H1 (cell line): Measurements from ENCODE around the gene ARMH3. TPM values are rescaled to one million over a fixed set of nuclear protein-coding genes. Genes with fewer than 3 reads are reported as not detected.

Experiments
- CTCF ChIA-PET: fragments of 300-600 bp; sonication (Branson Sonifier 250); formaldehyde crosslinking; loops from one replicate; lab custom pipeline; 2021; ENCODE audit not compliant: partially characterized antibody; lab: Charles Lee
- POLR2A ChIA-PET: fragments of 300-600 bp; sonication (Branson Sonifier 250); formaldehyde crosslinking; loops from one replicate; lab custom pipeline; 2021; ENCODE audit warnings: inconsistent platforms; ENCODE audit not compliant: partially characterized antibody; lab: Charles Lee
- DNase-seq, 2 experiments: peaks; one replicate each; pipeline versions ENCODE4 v3.0.0 to v3.0.0-alpha.2; 2010 to 2022; ENCODE audit warnings: low spot score in 2 of 2, low read depth in 1 of 2, mixed read lengths in 1 of 2
- FAIRE-seq: peaks from 2 replicates; lab custom pipeline; 2011; peaks lifted over from hg19 to GRCh38; lab: Jason Lieb, UNC
- H2AFZ ChIP-seq: 2 replicates; pipeline ENCODE4 v1.8.1; 2012; ENCODE audit warnings: low read length, inconsistent platforms
- H2AK5ac ChIP-seq: 2 replicates; pipeline ENCODE4 v1.6.1; 2013; ENCODE audit warnings: low read depth, low read length
- H2BK120ac ChIP-seq: replicated peaks from 2 replicates; pipeline ENCODE3; 2013; ENCODE audit warnings: low read depth, low read length, inconsistent platforms
- H2BK12ac ChIP-seq: 2 replicates; pipeline ENCODE4 v1.6.1; 2013; ENCODE audit warnings: low read depth, low read length
- H2BK15ac ChIP-seq: 2 replicates; pipeline ENCODE4 v1.6.1; 2013; ENCODE audit warnings: low read length
- H2BK20ac ChIP-seq: 2 replicates; pipeline ENCODE4 v1.6.1; 2013; ENCODE audit warnings: low read length
- H2BK5ac ChIP-seq: 2 replicates; pipeline ENCODE4 v1.6.1; 2013; ENCODE audit warnings: low read depth, low read length
- H3K14ac ChIP-seq: 2 replicates; pipeline ENCODE4 v1.6.1; 2013; ENCODE audit warnings: inconsistent platforms; ENCODE audit not compliant: insufficient read length
- H3K18ac ChIP-seq: 2 replicates; pipeline ENCODE4 v1.6.1; 2013; ENCODE audit warnings: low read length; ENCODE audit errors: extremely low read depth
- H3K23ac ChIP-seq: 2 replicates; pipeline ENCODE4 v1.6.1; 2013; ENCODE audit warnings: inconsistent platforms; ENCODE audit not compliant: insufficient read length
- H3K23me2 ChIP-seq: 2 replicates; pipeline ENCODE4 v1.6.1; 2013; ENCODE audit warnings: low read depth, low read length
- H3K27ac ChIP-seq: 2 replicates; pipeline ENCODE4 v1.6.1; 2011; ENCODE audit warnings: low read depth, low read length, inconsistent platforms
- H3K27me3 ChIP-seq, 4 experiments: replicated peaks in 1 of 4; 1 replicate in 1 of 4; 2 replicates in 3 of 4; pipeline versions ENCODE4 v1.6.1 to v1.8.1; 2011 to 2013; ENCODE audit warnings: low read length in 3 of 4, mild to moderate bottlenecking in 3 of 4, inconsistent platforms in 2 of 4, mixed read lengths in 2 of 4, moderate library complexity in 1 of 4; ENCODE audit not compliant: control insufficient read depth in 3 of 4, insufficient read depth in 3 of 4; ENCODE audit errors: extremely low read depth in 1 of 4
- H3K36me3 ChIP-seq, 4 experiments: 2 replicates each; pipeline versions ENCODE4 v1.6.1 to v1.8.1; 2011 to 2013; ENCODE audit warnings: mild to moderate bottlenecking in 4 of 4, low read length in 3 of 4, moderate library complexity in 2 of 4, control low read depth in 1 of 4, inconsistent platforms in 1 of 4; ENCODE audit not compliant: insufficient read depth in 4 of 4, control insufficient read depth in 2 of 4
- H3K4ac ChIP-seq: replicated peaks from 2 replicates; pipeline ENCODE3; 2013; ENCODE audit warnings: low read length, low read depth, mixed read lengths, inconsistent platforms; ENCODE audit not compliant: insufficient read length
- H3K4me1 ChIP-seq, 4 experiments: replicated peaks in 1 of 4; 1 replicate in 1 of 4; 2 replicates in 3 of 4; pipeline versions ENCODE4 v1.6.1 to v1.8.1; 2011 to 2013; ENCODE audit warnings: low read length in 3 of 4, inconsistent platforms in 2 of 4, mixed read lengths in 1 of 4; ENCODE audit not compliant: insufficient read depth in 4 of 4, control insufficient read depth in 3 of 4
- H3K4me2 ChIP-seq, 2 experiments: 2 replicates each; pipeline versions ENCODE4 v1.6.1 to v1.8.1; 2011 to 2013; ENCODE audit warnings: low read depth in 2 of 2, low read length in 2 of 2, control low read depth in 1 of 2, inconsistent platforms in 1 of 2, mild to moderate bottlenecking in 1 of 2; ENCODE audit not compliant: insufficient read depth in 1 of 2
- H3K4me3 ChIP-seq, 4 experiments: fragments of 200-600, 300-600 bp in 1 of 4; sonication (generic), shearing (Covaris generic), sonication (Bioruptor Twin) in 1 of 4; 2 replicates each; pipeline versions ENCODE4 v1.5.1 to v1.8.1; 2011 to 2016; ENCODE audit warnings: low read length in 4 of 4, low read depth in 3 of 4, control low read depth in 2 of 4, inconsistent platforms in 2 of 4, mild to moderate bottlenecking in 2 of 4, mixed read lengths in 1 of 4, moderate library complexity in 1 of 4; ENCODE audit not compliant: insufficient read depth in 2 of 4; ENCODE audit errors: extremely low read depth in 1 of 4
- H3K56ac ChIP-seq: replicated peaks from 2 replicates; pipeline ENCODE3; 2013; ENCODE audit warnings: low read depth, mild to moderate bottlenecking, mixed read lengths, low read length, inconsistent platforms; ENCODE audit not compliant: insufficient read length
- H3K79me1 ChIP-seq: 2 replicates; pipeline ENCODE4 v1.6.1; 2013; ENCODE audit warnings: low read depth, low read length, control low read depth
- H3K79me2 ChIP-seq, 2 experiments: 2 replicates each; pipeline versions ENCODE4 v1.6.1 to v1.8.1; 2012 to 2013; ENCODE audit warnings: low read length in 2 of 2, mild to moderate bottlenecking in 2 of 2, inconsistent platforms in 1 of 2; ENCODE audit not compliant: insufficient read depth in 2 of 2, control insufficient read depth in 1 of 2
- H3K9ac ChIP-seq, 4 experiments: replicated peaks in 1 of 4; 1 replicate in 1 of 4; 2 replicates in 3 of 4; pipeline versions ENCODE4 v1.6.1 to v1.8.1; 2011 to 2013; ENCODE audit warnings: low read depth in 3 of 4, low read length in 3 of 4, control low read depth in 2 of 4, mild to moderate bottlenecking in 2 of 4, moderate library complexity in 2 of 4, inconsistent platforms in 1 of 4; ENCODE audit errors: extremely low read depth in 1 of 4
- H3K9me3 ChIP-seq, 2 experiments: 2 replicates each; pipeline versions ENCODE4 v1.6.1 to v1.8.1; 2012 to 2013; ENCODE audit warnings: mild to moderate bottlenecking in 2 of 2, moderate library complexity in 2 of 2, control low read depth in 1 of 2, inconsistent platforms in 1 of 2, low read depth in 1 of 2, low read length in 1 of 2, mixed read lengths in 1 of 2; ENCODE audit not compliant: insufficient read depth in 2 of 2
- H4K20me1 ChIP-seq, 2 experiments: replicated peaks in 1 of 2; 2 replicates each; pipeline versions ENCODE3 to v1.8.1; 2011 to 2013; ENCODE audit warnings: inconsistent platforms in 2 of 2, low read length in 2 of 2, mild to moderate bottlenecking in 1 of 2; ENCODE audit not compliant: insufficient read depth in 2 of 2, control insufficient read depth in 1 of 2
- H4K5ac ChIP-seq: 2 replicates; pipeline ENCODE4 v1.6.1; 2013; ENCODE audit warnings: low read length, low read depth, mixed read lengths, inconsistent platforms; ENCODE audit not compliant: insufficient read length
- H4K8ac ChIP-seq: 2 replicates; pipeline ENCODE4 v1.8.0; 2013; ENCODE audit warnings: mild to moderate bottlenecking, moderate library complexity, low read length, inconsistent platforms; ENCODE audit not compliant: insufficient read depth; ENCODE audit errors: extremely low read depth
- H4K91ac ChIP-seq: replicated peaks from 2 replicates; pipeline ENCODE3; 2013; ENCODE audit warnings: low read length, mixed read lengths, inconsistent platforms; ENCODE audit not compliant: insufficient read length
- CBX8 ChIP-seq: fragments of 300-800, 300-1000 bp; sonication (generic); IDR thresholded peaks from 2 replicates; pipeline ENCODE4 v1.7.1; 2016; ENCODE audit warnings: low read depth, low read length, borderline replicate concordance
- CREB1 ChIP-seq: IDR thresholded peaks from 2 replicates; pipeline ENCODE4 v1.6.1; 2012; ENCODE audit warnings: inconsistent platforms
- EGR1 ChIP-seq: IDR thresholded peaks from 2 replicates; pipeline ENCODE4 v1.6.1; 2011; ENCODE audit warnings: low read depth, low read length, borderline replicate concordance
- POU5F1 ChIP-seq: IDR thresholded peaks from 2 replicates; pipeline ENCODE4 v1.6.1; 2011; ENCODE audit warnings: low read depth, mild to moderate bottlenecking, low read length, moderate library complexity
- RFX5 ChIP-seq: IDR thresholded peaks from 2 replicates; pipeline ENCODE4 v1.6.1; 2011; ENCODE audit warnings: low read depth, low read length, improper control_type of control experiment, borderline replicate concordance
- RXRA ChIP-seq: IDR thresholded peaks from 2 replicates; pipeline ENCODE4 v1.6.1; 2011; ENCODE audit warnings: low read depth, mild to moderate bottlenecking, low read length, moderate library complexity; ENCODE audit not compliant: insufficient read depth
- SP4 ChIP-seq: IDR thresholded peaks from 2 replicates; pipeline ENCODE4 v1.6.1; 2012; ENCODE audit warnings: low read length, inconsistent platforms
- TAF7 ChIP-seq: optimal IDR thresholded peaks from 2 replicates; pipeline ENCODE3; 2011; ENCODE audit warnings: low read depth, mild to moderate bottlenecking, inconsistent platforms, low read length, moderate library complexity, borderline replicate concordance
- YY1 ChIP-seq: IDR thresholded peaks from 2 replicates; pipeline ENCODE4 v1.6.1; 2011; ENCODE audit warnings: low read depth, mild to moderate bottlenecking, low read length
- WGBS, 2 experiments: shearing (Covaris generic) in 1 of 2; methylation state at CpG; one replicate each; pipeline versions ENCODE4 v1.1.6 to v1.1.7; 2013 to 2015; ENCODE audit warnings: low lambda C conversion rate in 2 of 2, mixed read lengths in 2 of 2, inconsistent platforms in 1 of 2, low coverage in 1 of 2, missing lambda C conversion rate in 1 of 2; ENCODE audit not compliant: insufficient replicate concordance in 2 of 2, insufficient coverage in 1 of 2, insufficient read length in 1 of 2; ENCODE audit errors: extremely low coverage in 1 of 2, missing lambda C conversion rate in 1 of 2; 5-methylcytosine and 5-hydroxymethylcytosine counted together
- long read RNA-seq, 2 experiments: library from RNA in 1 of 2; library from capped mRNA in 1 of 2; stranded (forward); transcript quantifications; one replicate each; pipeline ENCODE4 v2.0.0, GENCODE V29; 2021; ENCODE audit warnings: inconsistent platforms in 1 of 2
- polyA minus RNA-seq, 3 experiments: library from RNA; depleted of rRNA, polyadenylated mRNA; stranded (reverse); fragments of >200 nt; gene quantifications; 1 replicate in 2 of 3; 2 replicates in 1 of 3; pipeline ENCODE4 v1.2.3, GENCODE V29; 2011
- polyA plus RNA-seq, 7 experiments: library from polyadenylated mRNA; depleted of rRNA in 3 of 7; stranded (reverse) in 5 of 7; unstranded in 2 of 7; fragments of >200 nt in 5 of 7; fragments of 200-250 nt in 2 of 7; gene quantifications; 1 replicate in 5 of 7; 2 replicates in 1 of 7; 4 replicates in 1 of 7; pipeline versions ENCODE4 v1.2.1 to v1.2.3, GENCODE V29; 2011 to 2013; ENCODE audit warnings: missing spikeins in 2 of 7, mixed read lengths in 2 of 7
- total RNA-seq: library from RNA; stranded (reverse); fragmentation: NEBNext Ultra II Directional; extraction: Animal tissue kit (Norgen Biotek cat#: 25700); gene quantifications from 2 replicates; pipeline ENCODE4 v1.2.1, GENCODE V29; 2021

ARMH3 gene
- total RNA-seq (16.1 and 18.3 TPM in 2 replicates), polyA plus RNA-seq (2011; rRNA removed) (10.6 and 11.6 TPM in 2 replicates), polyA minus RNA-seq (2011; rRNA and poly(A)+ RNA removed) (19.0 and 24.4 TPM in 2 replicates)
- polyA plus RNA-seq (2011; cell fraction: cytosol; rRNA removed): 13.3 TPM
- polyA plus RNA-seq (2011; cell fraction: nucleus; rRNA removed): 12.0 TPM
- polyA plus RNA-seq (2012, experiment 1 of 2): 14.2 to 17.2 TPM (median 14.8 TPM) in 4 replicates
- 5.2 TPM for polyA plus RNA-seq (2012, experiment 2 of 2)
- 8.1 TPM for polyA plus RNA-seq (2013, experiment 1 of 2)
- polyA plus RNA-seq (2013, experiment 2 of 2): 7.0 TPM
- 12.8 TPM for polyA minus RNA-seq (2011; cell fraction: cytosol; rRNA and poly(A)+ RNA removed)
- 18.9 TPM for polyA minus RNA-seq (2011; cell fraction: nucleus; rRNA and poly(A)+ RNA removed)
- long read RNA-seq, experiment 1, partial matches to known transcripts: 1 of 6 reads
- long read RNA-seq, experiment 1, other reads (novel, unspliced or antisense): 4 of 6 reads
- long read RNA-seq, experiment 2, full-length matches to known transcripts: 7 of 8 reads
- long read RNA-seq, experiment 2, partial matches to known transcripts: 1 of 8 reads
- long read RNA-seq, experiment 2, other reads (novel, unspliced or antisense): 0 of 8 reads

GRCh38 chr10:102055647-102056419, at the start of gene ARMH3:
ARMH3 (minus strand) TSS chr10:102056173; CDS start chr10:102040114, 16,059 bp downstream.
- FAIRE-seq: peak; percentile 85
- Histone ChIP-seq H2AK5ac (no peak within 1 kb of the TSS), H2BK5ac (peak within 1 kb of the TSS; percentile 90; the same call in 1 of the 2 replicates), H3K23ac (no peak within 1 kb of the TSS), H3K4me2 (peak within 1 kb of the TSS; percentile 67 to 72), H3K4me1 (no peaks in the 10 kb centered on the region), H2BK12ac (0 out of 2 replicates have a peak within 1 kb of the TSS, but pooled peaks have one; percentile 50), H3K56ac (peak within 1 kb of the TSS; percentile 22), H3K79me1 (0 out of 2 replicates have a peak, but pooled peaks cover 3% of the 10 kb centered on the region), H4K8ac (peak within 1 kb of the TSS; percentile 88; the same call in 1 of the 2 replicates), H3K4me3 (peak within 1 kb of the TSS; percentile 80 to 92 (median 82)), H4K91ac (no peak within 1 kb of the TSS), H3K27ac (peak within 1 kb of the TSS; percentile 53; the same call in 1 of the 2 replicates), H3K27me3 (no peaks in the 10 kb centered on the region), H4K20me1 (no peaks in the 10 kb centered on the region), H3K9ac (peak within 1 kb of the TSS; percentile 1 to 70 (median 62); a peak in 5 of 7 replicates), H3K18ac (peak within 1 kb of the TSS; percentile 93), H2BK120ac (peak within 1 kb of the TSS; percentile 12), H3K4ac (no peak within 1 kb of the TSS), H3K23me2 (peaks cover 6% of the 10 kb centered on the region; the same call in 1 of the 2 replicates), H3K9me3 (no peaks in the 10 kb centered on the region), H3K14ac (no peak within 1 kb of the TSS), H3K36me3 (no peaks in the 10 kb centered on the region), H2BK20ac (no peak within 1 kb of the TSS), H3K79me2 (peaks cover 0 to 38% of the 10 kb centered on the region in 2 experiments; a peak in 2 of 4 replicates), H4K5ac (peak within 1 kb of the TSS; percentile 82), H2BK15ac (no peak within 1 kb of the TSS), H2AFZ (peak within 1 kb of the TSS; percentile 97)
- 3% methylated on average over 49 of the region's 79 CpGs; no CpG with 5 or more reads in 1 of the 2 experiments for WGBS, 2 experiments
- peak; percentile 80 to 90 for DNase-seq
- ChIA-PET CTCF (interaction anchor here (0.9 to 8.8 kb wide), 8 partner anchors 12 to 212 kb away, joined by 3 to 76 read pairs (median 5); partner anchors contain the start of gene KCNIP2), POLR2A (interaction anchor here (1.1 to 2.5 kb wide), 7 partner anchors 11 to 238 kb away, joined by 3 to 13 read pairs (median 4); partner anchors contain the start of genes HPS6 and OGA)
- TF ChIP-seq EGR1 (peak; percentile 63), YY1 (peak; percentile 85), RXRA (no peak), TAF7 (peak; percentile 33), CBX8 (no peak), RFX5 (no peak), CREB1 (peak; percentile 79), SP4 (no peak), POU5F1 (0 out of 2 replicates have a peak, but pooled peaks have one; percentile 3)
